Memory B cell (primary cell): ENCODE results near the gene ARHGEF7.

ENCODE experiments used
- ATAC-seq: fragments of 150-1000 bp; cut with Tn5 transposase; 2 replicates; pipeline ENCODE4 v1.10.0; 2021; ENCODE audit warnings: low read depth, mild to moderate bottlenecking, moderate library complexity
- DNase-seq, 2 donors: peaks; one replicate each; pipeline ENCODE4 v3.0.0; 2022; ENCODE audit warnings: low spot score in 2 of 2
- H3K27ac Mint-ChIP-seq: one replicate; pipeline ENCODE4 v1.8.0; 2022; ENCODE audit warnings: mild to moderate bottlenecking, moderate library complexity, mixed read lengths
- H3K27me3 Mint-ChIP-seq: one replicate; pipeline ENCODE4 v1.8.0; 2022; ENCODE audit warnings: mixed read lengths
- H3K36me3 Mint-ChIP-seq: one replicate; pipeline ENCODE4 v1.8.0; 2022; ENCODE audit warnings: mild to moderate bottlenecking, mixed read lengths
- H3K4me1 Mint-ChIP-seq: one replicate; pipeline ENCODE4 v1.8.0; 2022; ENCODE audit warnings: mixed read lengths
- H3K4me3 Mint-ChIP-seq: one replicate; pipeline ENCODE4 v1.8.0; 2022; ENCODE audit warnings: mild to moderate bottlenecking, moderate library complexity, mixed read lengths
- H3K9me3 Mint-ChIP-seq: one replicate; pipeline ENCODE4 v1.8.0; 2022; ENCODE audit warnings: mixed read lengths

The ARHGEF7 gene

DNA sequence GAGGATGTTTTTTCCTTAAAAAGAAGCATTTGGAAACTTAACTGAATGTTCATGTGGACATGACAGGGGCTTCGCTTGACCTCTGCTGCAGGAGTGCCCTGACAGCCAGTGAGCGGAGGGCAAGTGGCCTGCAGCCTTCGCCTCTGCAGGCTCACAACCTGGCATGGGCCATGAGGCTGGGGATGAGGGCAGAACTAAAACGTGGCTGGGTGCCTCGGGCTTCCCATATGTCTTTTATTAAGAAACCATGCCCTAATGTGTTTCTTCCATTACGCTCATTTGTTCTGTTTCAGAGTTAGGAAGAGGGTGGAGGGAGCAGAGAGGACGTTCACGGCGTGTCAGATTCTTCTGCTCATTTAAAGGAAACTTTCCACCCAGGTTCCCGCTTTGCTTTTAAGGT, 2.9 kb downstream of the ARHGEF7 start:
- Mint-ChIP-seq H3K36me3 (no peaks in the 10 kb centered on the region), H3K27me3 (peaks cover 14% of the 10 kb centered on the region), H3K9me3 (no peaks in the 10 kb centered on the region), H3K4me3 (no peak overlapping the region), H3K4me1 (peaks cover 11% of the 10 kb centered on the region), H3K27ac (no peak overlapping the region)
- no peak for DNase-seq
- ATAC-seq = no peak

- peaks cover 2% of the 10 kb centered on the region for H3K36me3 Mint-ChIP-seq
- DNase-seq = no peak
- H3K4me3 Mint-ChIP-seq = no peak overlapping the region
- H3K9me3 Mint-ChIP-seq = no peaks in the 10 kb centered on the region
- H3K27ac Mint-ChIP-seq = no peak overlapping the region
- H3K4me1 Mint-ChIP-seq = peaks cover 10% of the 10 kb centered on the region
- H3K27me3 Mint-ChIP-seq = peaks cover 15% of the 10 kb centered on the region
- ATAC-seq = no peak
These were observed 3.9 kb downstream of the ARHGEF7 start for GRCh38 chr13:111118898-111119607.

DNA sequence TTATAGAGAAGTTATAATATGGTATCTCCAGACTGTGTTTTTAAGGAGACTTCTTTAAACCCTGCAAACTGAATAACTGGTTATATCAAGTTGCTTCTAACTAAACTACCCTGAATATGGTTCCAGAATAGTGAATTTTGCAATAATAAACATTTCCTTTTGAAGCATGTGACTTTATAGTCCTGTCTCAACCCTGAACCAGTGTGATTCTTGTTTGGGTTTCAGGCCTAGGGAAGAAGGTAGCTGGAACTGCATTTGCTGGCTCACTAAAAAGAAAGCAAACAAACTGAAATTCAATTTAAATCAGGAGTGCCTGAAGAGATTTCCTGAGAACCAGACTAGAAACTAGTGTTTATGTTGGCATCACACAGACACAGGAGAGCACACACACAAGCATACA, 4.9 kb downstream of the ARHGEF7 start:
- H3K27ac Mint-ChIP-seq = no peak overlapping the region
- H3K4me1 Mint-ChIP-seq = peaks cover 4% of the 10 kb centered on the region
- no peak for ATAC-seq
- no peaks in the 10 kb centered on the region for H3K9me3 Mint-ChIP-seq
- no peak for DNase-seq
- H3K27me3 Mint-ChIP-seq = peaks cover 13% of the 10 kb centered on the region
- no peak overlapping the region for H3K4me3 Mint-ChIP-seq
- peaks cover 2% of the 10 kb centered on the region for H3K36me3 Mint-ChIP-seq

GRCh38 chr13:111120422-111120821, 5.3 kb downstream of the ARHGEF7 start:
- H3K4me1 Mint-ChIP-seq = peaks cover 4% of the 10 kb centered on the region

GRCh38 chr13:111120913-111121312, 5.8 kb downstream of the ARHGEF7 start:
- peaks cover 2% of the 10 kb centered on the region for H3K36me3 Mint-ChIP-seq
- no peaks in the 10 kb centered on the region for H3K9me3 Mint-ChIP-seq
- no peak overlapping the region for H3K27ac Mint-ChIP-seq
- peaks cover 12% of the 10 kb centered on the region for H3K27me3 Mint-ChIP-seq
- DNase-seq (no peak), ATAC-seq (no peak)
- H3K4me1 Mint-ChIP-seq = peaks cover 4% of the 10 kb centered on the region
- H3K4me3 Mint-ChIP-seq = no peak overlapping the region

More at GRCh38 chr13:111120422-111120821, 5.3 kb downstream of the ARHGEF7 start:
- ATAC-seq = no peak
- Mint-ChIP-seq H3K4me3 (no peak overlapping the region), H3K36me3 (peaks cover 2% of the 10 kb centered on the region), H3K27ac (no peak overlapping the region), H3K27me3 (peaks cover 13% of the 10 kb centered on the region), H3K9me3 (no peaks in the 10 kb centered on the region)
- DNase-seq = no peak

GRCh38 chr13:111121506-111121905, 6.4 kb downstream of the ARHGEF7 start:
- H3K27ac Mint-ChIP-seq = no peak overlapping the region
- ATAC-seq = no peak
- DNase-seq = no peak
- H3K4me3 Mint-ChIP-seq = no peak overlapping the region
- H3K9me3 Mint-ChIP-seq = no peaks in the 10 kb centered on the region
- H3K36me3 Mint-ChIP-seq = peaks cover 2% of the 10 kb centered on the region
- no peaks in the 10 kb centered on the region for H3K4me1 Mint-ChIP-seq
- H3K27me3 Mint-ChIP-seq = peaks cover 11% of the 10 kb centered on the region

DNA sequence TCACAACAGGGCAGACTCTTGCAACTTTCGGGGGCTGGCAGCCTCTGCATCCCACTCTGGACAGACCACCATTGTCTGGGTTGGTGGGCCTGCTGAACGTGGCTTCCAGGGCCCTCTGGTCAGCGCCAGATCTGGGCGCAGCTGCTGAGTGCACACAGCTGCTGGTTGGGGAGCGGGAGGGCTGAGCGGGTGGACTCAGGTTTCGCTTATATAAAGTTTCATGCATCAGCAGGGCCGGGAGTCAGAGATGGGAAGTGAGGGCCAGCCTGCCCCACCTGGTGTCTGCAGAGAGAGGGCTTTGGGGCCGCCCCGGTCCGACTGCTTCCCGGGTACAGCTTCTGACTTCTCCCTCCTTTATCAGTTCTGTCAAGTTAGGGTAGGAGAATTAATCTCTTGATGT, 6.9 kb downstream of the ARHGEF7 start:
- H3K27ac Mint-ChIP-seq = no peak overlapping the region
- H3K9me3 Mint-ChIP-seq = no peaks in the 10 kb centered on the region
- no peak overlapping the region for H3K4me3 Mint-ChIP-seq
- H3K27me3 Mint-ChIP-seq = peaks cover 11% of the 10 kb centered on the region
- no peak for DNase-seq
- no peak for ATAC-seq
- peaks cover 2% of the 10 kb centered on the region for H3K36me3 Mint-ChIP-seq
- no peaks in the 10 kb centered on the region for H3K4me1 Mint-ChIP-seq

GRCh38 chr13:111122631-111123030, 7.5 kb downstream of the ARHGEF7 start:
- no peak overlapping the region for H3K27ac Mint-ChIP-seq
- DNase-seq (no peak), ATAC-seq (no peak)
- H3K36me3 Mint-ChIP-seq = peaks cover 2% of the 10 kb centered on the region
- H3K4me1 Mint-ChIP-seq = no peaks in the 10 kb centered on the region
- peaks cover 7% of the 10 kb centered on the region for H3K27me3 Mint-ChIP-seq
- H3K4me3 Mint-ChIP-seq = no peak overlapping the region
- no peaks in the 10 kb centered on the region for H3K9me3 Mint-ChIP-seq

- H3K27me3 Mint-ChIP-seq = peaks cover 4% of the 10 kb centered on the region
These were observed 8.1 kb downstream of the ARHGEF7 start for GRCh38 chr13:111123221-111123620.

GRCh38 chr13:111123649-111124048, 8.5 kb downstream of the ARHGEF7 start:
- H3K27ac Mint-ChIP-seq = no peak overlapping the region
- H3K27me3 Mint-ChIP-seq = peaks cover 4% of the 10 kb centered on the region
- no peaks in the 10 kb centered on the region for H3K9me3 Mint-ChIP-seq
- H3K4me1 Mint-ChIP-seq = peaks cover under 1% of the 10 kb centered on the region
- peaks cover 2% of the 10 kb centered on the region for H3K36me3 Mint-ChIP-seq
- DNase-seq (no peak), ATAC-seq (no peak)
- no peak overlapping the region for H3K4me3 Mint-ChIP-seq

More at GRCh38 chr13:111123221-111123620, 8.1 kb downstream of the ARHGEF7 start:
- Mint-ChIP-seq H3K4me1 (no peaks in the 10 kb centered on the region), H3K9me3 (no peaks in the 10 kb centered on the region), H3K27ac (no peak overlapping the region), H3K36me3 (peaks cover 2% of the 10 kb centered on the region), H3K4me3 (no peak overlapping the region)
- DNase-seq = no peak
- ATAC-seq = no peak

GRCh38 chr13:111126509-111126908, 11.4 kb downstream of the ARHGEF7 start:
- DNase-seq (no peak), ATAC-seq (no peak)
- Mint-ChIP-seq H3K4me3 (no peak overlapping the region), H3K27me3 (peaks cover 2% of the 10 kb centered on the region), H3K27ac (no peak overlapping the region), H3K9me3 (no peaks in the 10 kb centered on the region), H3K36me3 (peaks cover 2% of the 10 kb centered on the region), H3K4me1 (peaks cover 8% of the 10 kb centered on the region)

- Mint-ChIP-seq H3K4me3 (peak overlapping the region; percentile 63), H3K4me1 (peaks cover 15% of the 10 kb centered on the region), H3K27ac (no peak overlapping the region), H3K36me3 (no peaks in the 10 kb centered on the region), H3K27me3 (no peaks in the 10 kb centered on the region), H3K9me3 (no peaks in the 10 kb centered on the region)
- ATAC-seq (peak; percentile 98), DNase-seq (peak in 1 of 2 donors; percentile 15)
These were observed 14.5 kb downstream of the ARHGEF7 start for GRCh38 chr13:111129465-111130115.

GRCh38 chr13:111130116-111130508, 15.0 kb downstream of the ARHGEF7 start:
- Mint-ChIP-seq H3K4me3 (no peak overlapping the region), H3K9me3 (no peaks in the 10 kb centered on the region), H3K4me1 (peaks cover 15% of the 10 kb centered on the region), H3K36me3 (no peaks in the 10 kb centered on the region), H3K27me3 (no peaks in the 10 kb centered on the region), H3K27ac (no peak overlapping the region)
- DNase-seq (no peak), ATAC-seq (no peak)

DNA sequence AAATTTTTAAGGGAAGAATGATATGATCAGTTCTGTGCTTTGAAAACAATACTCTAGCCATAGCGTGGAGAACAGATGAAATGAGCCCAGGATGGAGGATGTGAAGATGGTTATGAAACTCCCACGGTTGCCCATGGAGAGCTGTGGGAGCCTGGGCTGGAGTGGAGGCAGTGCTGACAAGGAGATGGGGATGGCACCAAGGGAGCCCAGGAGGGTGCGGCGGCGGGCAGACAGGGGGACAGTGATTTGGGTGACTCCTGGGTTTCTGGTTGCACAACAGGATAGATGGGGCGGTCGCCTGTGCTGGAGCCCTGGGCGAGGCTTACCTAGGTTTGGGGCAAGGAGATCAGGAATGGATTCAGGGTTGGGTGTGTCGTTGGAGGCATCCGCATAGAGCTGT, 15.9 kb downstream of the ARHGEF7 start:
- peaks cover 15% of the 10 kb centered on the region for H3K4me1 Mint-ChIP-seq
- H3K36me3 Mint-ChIP-seq = no peaks in the 10 kb centered on the region

GRCh38 chr13:111131611-111132010, 16.5 kb downstream of the ARHGEF7 start:
- Mint-ChIP-seq H3K9me3 (no peaks in the 10 kb centered on the region), H3K4me3 (no peak overlapping the region), H3K36me3 (no peaks in the 10 kb centered on the region), H3K27ac (no peak overlapping the region), H3K27me3 (peaks cover 2% of the 10 kb centered on the region), H3K4me1 (peaks cover 15% of the 10 kb centered on the region)
- ATAC-seq = no peak
- no peak for DNase-seq

More for the DNA sequence above, 15.9 kb downstream of the ARHGEF7 start:
- Mint-ChIP-seq H3K9me3 (no peaks in the 10 kb centered on the region), H3K4me3 (no peak overlapping the region), H3K27ac (no peak overlapping the region), H3K27me3 (no peaks in the 10 kb centered on the region)
- no peak for ATAC-seq
- no peak for DNase-seq
